ENCODE results near the gene DNM1L.
"Not testable (repeated sequence)": the region's sequence is repeated elsewhere in the genome, so short reads cannot be mapped to it uniquely, and the experiment has no call there.

Gene DNM1L

DNA sequence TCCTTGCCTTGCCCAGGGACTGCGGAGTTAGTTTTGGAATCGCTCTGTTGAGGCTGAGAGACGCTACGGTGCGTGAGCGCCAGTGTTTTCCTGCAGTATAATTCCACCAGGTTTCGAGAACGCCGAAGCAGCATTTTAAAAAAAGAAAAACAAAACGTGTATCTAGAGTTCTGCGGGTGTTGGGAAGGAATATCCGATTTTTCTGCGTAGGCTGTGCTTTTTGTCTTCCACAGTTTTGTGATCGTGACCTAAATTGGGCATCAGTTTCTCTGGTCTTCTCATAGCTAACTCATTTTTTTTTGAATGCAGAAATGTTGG lies 778 bp downstream of the DNM1L start:
- no peak for DNase-seq
- no peak for TF ChIP-seq POLR2A (IDR thresholded peaks at IDR 0.05; ENCODE audit: low read length)
- TF ChIP-seq GATA1 (IDR thresholded peaks at IDR 0.05; ENCODE audit: low read depth, low read length) = no peak

DNA sequence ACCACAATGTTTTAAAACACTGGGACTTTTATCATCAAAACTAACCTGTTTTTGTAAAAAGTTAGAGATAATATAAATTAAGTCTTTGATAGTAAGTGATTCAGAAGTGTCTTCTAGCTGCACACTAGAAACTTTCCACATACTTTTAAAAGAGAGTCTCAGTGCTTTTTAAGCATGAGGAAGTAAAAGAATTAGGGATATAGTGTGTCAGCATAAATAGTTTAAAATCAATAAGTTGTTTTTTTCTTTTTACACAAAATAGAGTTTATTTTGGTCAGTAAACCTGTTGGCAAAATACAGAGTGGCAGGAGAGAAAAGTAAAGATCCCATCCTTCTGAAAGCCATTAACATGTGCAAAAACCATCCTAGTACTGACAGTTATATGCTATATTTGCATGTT lies 1.7 kb downstream of the DNM1L start:
- TF ChIP-seq POLR2A (IDR thresholded peaks at IDR 0.05; ENCODE audit: low read length) (no peak), GATA1 (IDR thresholded peaks at IDR 0.05; ENCODE audit: low read depth, low read length) (no peak)
- DNase-seq = peak in 1 of 2 experiments; percentile 18

DNA sequence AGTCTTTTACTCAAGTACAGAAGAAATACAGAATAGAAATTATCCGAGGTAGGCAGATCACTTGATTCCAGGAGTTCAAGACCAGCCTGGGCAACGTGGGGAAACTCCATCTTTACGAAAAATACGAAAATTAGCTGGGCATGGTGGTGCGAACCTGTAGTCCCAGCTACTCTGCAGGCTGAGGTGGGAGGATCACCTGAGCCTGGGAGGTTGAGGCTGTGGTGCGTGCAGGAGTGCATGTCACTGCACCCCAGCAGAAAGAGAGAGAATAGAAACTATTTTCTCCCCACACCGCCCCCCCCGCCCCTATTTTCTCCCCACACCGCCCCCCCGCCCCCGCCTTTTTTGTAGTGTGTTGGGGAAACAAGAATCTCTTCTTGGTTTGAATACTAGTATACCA lies 2.2 kb downstream of the DNM1L start:
- no peak for DNase-seq
- TF ChIP-seq POLR2A (IDR thresholded peaks at IDR 0.05; ENCODE audit: low read length) (no peak), GATA1 (IDR thresholded peaks at IDR 0.05; ENCODE audit: low read depth, low read length) (no peak)

DNA sequence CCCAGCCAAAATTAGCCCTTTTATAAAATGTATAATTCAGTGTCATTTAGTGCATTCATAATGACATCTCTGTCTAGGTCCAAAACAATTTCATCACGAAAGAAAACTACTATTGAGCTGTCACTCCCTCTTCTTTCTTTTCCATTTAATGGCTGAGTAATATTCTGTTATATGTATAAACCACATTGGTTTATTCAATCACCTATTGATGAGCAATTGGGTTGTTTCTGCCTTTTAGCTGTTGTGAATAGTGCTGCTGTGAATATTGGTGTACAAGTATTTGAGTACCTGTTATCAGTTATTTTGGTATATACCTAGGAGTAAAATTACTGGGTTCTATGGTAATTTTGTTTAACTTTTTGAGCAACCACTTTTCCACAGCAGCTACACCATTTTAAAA lies 7.2 kb downstream of the DNM1L start:
- DNase-seq = no peak
- TF ChIP-seq POLR2A (IDR thresholded peaks at IDR 0.05; ENCODE audit: low read length) (no peak), GATA1 (IDR thresholded peaks at IDR 0.05; ENCODE audit: low read depth, low read length) (no peak)

DNA sequence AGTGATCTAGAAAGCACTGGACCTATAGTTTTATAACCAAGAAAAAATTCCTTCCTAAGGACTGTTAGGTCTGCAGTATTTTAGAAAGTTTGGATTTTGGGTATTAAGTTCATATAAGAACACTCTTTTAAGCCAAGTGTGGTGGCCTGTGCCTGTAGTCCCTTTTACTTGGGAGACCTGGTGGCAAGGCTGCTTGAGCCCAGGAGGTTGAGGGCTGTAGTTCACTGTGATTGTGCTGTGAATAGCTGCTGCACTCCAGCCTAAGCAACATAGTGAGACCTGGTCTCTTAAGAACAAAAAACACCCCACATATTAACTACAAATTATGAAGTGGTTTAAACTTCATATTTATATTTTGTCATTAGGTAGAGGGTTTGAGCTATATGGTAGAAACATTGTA lies 9.7 kb downstream of the DNM1L start:
- TF ChIP-seq POLR2A (IDR thresholded peaks at IDR 0.05; ENCODE audit: low read length) (no peak), GATA1 (IDR thresholded peaks at IDR 0.05; ENCODE audit: low read depth, low read length) (no peak)

GRCh38 chr12:32690927-32691326 lies 11.8 kb downstream of the DNM1L start:
- DNase-seq = no peak
- no peak for TF ChIP-seq GATA1 (IDR thresholded peaks at IDR 0.05; ENCODE audit: low read depth, low read length)
- no peak for TF ChIP-seq POLR2A (IDR thresholded peaks at IDR 0.05; ENCODE audit: low read length)

More for the DNA sequence above, 9.7 kb downstream of the DNM1L start:
- DNase-seq = no peak

DNA sequence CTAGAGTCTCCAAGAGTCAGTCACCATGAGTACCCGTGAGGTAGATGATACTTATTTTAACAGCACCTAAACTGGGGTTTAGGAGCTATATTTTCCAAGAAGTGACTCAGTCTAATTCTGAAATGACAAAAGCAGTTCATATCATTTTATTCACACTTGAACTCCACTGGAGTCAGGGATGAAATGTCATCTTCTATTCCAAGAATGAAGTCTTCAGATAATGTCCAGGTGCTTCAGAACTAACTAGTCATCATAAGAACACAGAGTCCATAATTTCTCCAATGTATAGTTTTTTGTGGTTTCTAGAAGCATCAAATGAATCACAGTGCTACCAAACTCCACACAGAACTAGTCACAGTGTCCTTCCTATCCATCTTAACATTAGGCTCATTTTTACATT lies 13.3 kb downstream of the DNM1L start:
- no peak for TF ChIP-seq GATA1 (IDR thresholded peaks at IDR 0.05; ENCODE audit: low read depth, low read length)
- TF ChIP-seq POLR2A (IDR thresholded peaks at IDR 0.05; ENCODE audit: low read length) = no peak
- DNase-seq = no peak

- TF ChIP-seq GATA1 (IDR thresholded peaks at IDR 0.05; ENCODE audit: low read depth, low read length) (no peak), POLR2A (IDR thresholded peaks at IDR 0.05; ENCODE audit: low read length) (no peak)
- DNase-seq = no peak
Measured at GRCh38 chr12:32693036-32693435, 13.9 kb downstream of the DNM1L start.

GRCh38 chr12:32695787-32696186 lies 16.7 kb downstream of the DNM1L start:
- no peak for TF ChIP-seq POLR2A (IDR thresholded peaks at IDR 0.05; ENCODE audit: low read length)
- no peak for TF ChIP-seq GATA1 (IDR thresholded peaks at IDR 0.05; ENCODE audit: low read depth, low read length)
- no peak for DNase-seq

DNA sequence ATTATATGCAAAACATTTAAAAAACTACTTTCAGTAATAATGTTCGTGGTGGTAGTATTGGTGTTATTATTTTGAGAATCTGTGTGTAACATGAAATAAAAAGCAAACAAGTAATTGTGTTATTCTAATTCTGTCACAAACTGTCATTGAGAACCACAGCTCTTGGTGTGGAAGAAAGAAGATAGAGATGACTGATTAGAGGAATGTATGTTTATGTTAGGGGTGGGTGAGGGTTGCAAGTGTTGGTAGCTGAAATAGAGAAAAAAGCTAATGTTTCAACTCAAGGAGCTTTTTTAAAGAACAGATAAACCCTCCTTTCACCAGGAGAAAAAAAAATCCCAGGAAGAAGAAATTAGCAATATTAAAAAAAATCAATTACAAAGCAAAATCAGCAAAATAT lies 18.3 kb downstream of the DNM1L start:
- TF ChIP-seq POLR2A (IDR thresholded peaks at IDR 0.05; ENCODE audit: low read length) (no peak), GATA1 (IDR thresholded peaks at IDR 0.05; ENCODE audit: low read depth, low read length) (no peak)
- no peak for DNase-seq

DNA sequence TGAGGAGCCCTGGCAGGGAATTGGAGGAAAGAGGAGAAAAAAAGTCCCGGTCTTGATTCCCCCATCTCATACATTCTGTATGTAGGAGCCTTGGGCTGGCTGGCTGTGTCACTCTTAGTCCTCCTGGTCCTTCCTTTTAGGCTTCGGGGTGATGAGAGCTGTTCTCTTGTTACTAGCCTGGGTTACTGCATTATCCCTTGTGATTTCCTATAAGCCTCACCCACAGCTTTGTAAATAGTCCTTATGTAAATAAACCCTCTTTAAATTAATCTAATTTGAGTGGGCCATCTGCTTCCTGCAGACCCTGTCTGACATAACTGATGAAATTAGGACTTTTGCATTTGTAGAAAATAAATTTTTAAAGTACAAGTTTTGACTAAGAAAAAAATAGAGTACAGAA lies 19.2 kb downstream of the DNM1L start:
- TF ChIP-seq POLR2A (IDR thresholded peaks at IDR 0.05; ENCODE audit: low read length) (no peak), GATA1 (IDR thresholded peaks at IDR 0.05; ENCODE audit: low read depth, low read length) (no peak)

DNA sequence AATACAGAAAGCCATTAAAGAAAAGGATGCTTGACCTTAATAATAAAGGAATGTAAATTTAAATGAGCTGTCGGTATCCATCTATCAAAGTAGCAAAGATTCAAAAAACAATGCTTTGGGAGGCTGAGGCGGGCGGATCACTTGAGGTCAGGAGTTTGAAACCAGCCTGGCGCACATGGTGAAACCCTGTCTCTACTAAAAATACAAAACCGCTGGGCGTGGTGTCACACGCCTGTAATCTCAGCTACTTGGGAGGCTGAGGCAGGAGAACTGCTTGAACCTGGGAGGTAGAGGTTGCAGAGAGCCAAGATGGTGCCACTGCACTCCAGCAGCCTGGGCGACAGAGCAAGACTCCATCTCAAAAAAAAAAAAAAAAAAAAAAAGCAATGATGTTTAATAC lies 20.3 kb downstream of the DNM1L start:
- DNase-seq = not testable (repeated sequence)

More for the DNA sequence above, 19.2 kb downstream of the DNM1L start:
- no peak for DNase-seq

DNA sequence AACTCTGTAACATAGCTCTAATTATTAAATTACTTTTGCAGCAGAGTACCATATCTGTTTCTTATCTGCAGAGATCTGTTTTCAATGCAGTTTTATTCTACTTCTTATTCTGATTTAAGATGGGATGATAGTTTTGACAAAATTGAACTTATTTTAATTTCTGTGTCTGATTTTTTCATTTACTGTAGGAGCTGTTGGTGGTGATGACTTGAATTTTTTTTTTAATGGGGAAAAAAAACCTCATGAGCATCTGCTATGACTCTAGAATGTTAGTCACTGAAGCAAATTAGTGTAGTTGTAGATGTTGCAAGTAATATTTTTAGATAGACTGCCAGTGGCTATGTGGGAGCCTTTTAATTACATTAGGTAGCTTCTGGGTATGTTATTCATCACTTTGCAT lies 23.4 kb downstream of the DNM1L start:
- DNase-seq = no peak
- no peak for TF ChIP-seq POLR2A (IDR thresholded peaks at IDR 0.05; ENCODE audit: low read length)
- TF ChIP-seq GATA1 (IDR thresholded peaks at IDR 0.05; ENCODE audit: low read depth, low read length) = no peak

DNA sequence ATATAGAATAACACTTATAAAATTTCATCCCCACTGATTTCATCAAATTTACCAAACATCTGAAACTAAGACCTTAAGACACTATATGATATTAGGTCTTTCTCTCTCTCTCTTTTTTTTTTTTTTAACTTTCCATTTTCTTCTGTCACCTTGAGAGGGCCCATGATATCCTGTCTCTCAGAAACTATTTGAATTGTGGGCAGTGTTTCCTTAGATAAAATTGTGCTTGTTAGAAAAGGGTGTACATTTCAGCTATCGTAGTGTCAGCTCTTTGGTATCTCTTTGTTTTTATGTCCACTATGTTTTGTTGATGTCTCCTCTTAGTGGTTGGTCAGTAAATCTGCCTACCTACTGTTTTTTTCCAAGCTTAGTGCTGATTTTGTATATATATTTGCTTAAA lies 23.8 kb downstream of the DNM1L start:
- TF ChIP-seq POLR2A (IDR thresholded peaks at IDR 0.05; ENCODE audit: low read length) = no peak
- no peak for TF ChIP-seq GATA1 (IDR thresholded peaks at IDR 0.05; ENCODE audit: low read depth, low read length)
- DNase-seq = peak in 1 of 2 experiments; percentile 15

DNA sequence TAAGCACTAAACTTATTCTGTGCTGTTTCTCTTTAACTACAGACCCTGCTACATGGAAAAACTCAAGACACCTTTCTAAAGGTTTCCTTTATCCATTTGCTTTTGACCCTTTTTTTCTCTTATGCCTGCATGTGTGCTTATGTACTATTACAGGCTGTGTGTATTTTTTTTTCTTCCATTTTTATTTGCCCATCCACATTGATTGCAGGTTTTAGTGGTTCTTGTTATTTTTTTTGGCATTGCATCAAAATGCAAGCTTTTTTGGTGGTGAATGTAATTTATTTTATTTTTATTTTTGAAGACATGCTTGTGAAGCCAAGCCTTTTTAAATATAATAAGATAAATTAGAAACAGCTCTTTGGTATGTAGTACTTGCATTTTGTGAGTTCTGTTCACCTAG lies 26.7 kb downstream of the DNM1L start:
- no peak for DNase-seq
- TF ChIP-seq POLR2A (IDR thresholded peaks at IDR 0.05; ENCODE audit: low read length) (no peak), GATA1 (IDR thresholded peaks at IDR 0.05; ENCODE audit: low read depth, low read length) (no peak)

DNA sequence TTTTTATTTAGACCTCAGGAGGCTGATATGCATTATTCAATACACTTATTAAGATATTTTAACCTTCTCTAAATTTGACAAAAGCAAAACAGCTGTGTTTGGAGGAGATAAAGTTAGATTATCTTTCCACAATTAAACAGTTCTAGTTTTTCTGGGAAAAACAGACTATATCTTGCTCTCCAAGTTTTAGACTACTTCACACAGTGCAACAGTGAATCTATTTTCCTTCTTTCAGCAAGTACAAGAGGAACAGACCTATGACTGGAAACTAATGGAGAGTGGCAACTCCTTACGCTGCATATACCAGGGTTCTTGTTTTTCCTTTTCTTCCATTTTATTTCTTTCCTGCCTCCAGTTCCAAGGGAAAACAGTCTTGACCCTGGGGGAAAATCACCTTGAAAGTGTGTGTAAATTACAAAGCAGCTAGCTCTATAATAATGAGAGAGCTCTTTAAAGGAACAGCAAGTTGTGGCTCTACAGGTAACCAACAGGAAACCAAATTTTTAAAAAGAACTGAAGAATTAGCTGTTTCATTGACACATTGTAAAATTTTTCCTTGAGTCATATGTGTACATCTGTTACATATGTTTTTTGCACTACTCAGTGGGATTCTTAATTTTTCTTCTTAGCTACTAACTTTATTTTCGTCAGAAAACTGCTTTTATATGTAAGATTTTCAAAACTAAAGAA lies 27.4 kb downstream of the DNM1L start:
- TF ChIP-seq POLR2A (IDR thresholded peaks at IDR 0.05; ENCODE audit: low read length) (no peak), GATA1 (IDR thresholded peaks at IDR 0.05; ENCODE audit: low read depth, low read length) (no peak)
- DNase-seq = peak; percentile 23 to 29

Measured in erythroblast (primary cell).